K562 (cell line): ENCODE measurements around the gene RBMX2. TPM values are rescaled to one million over a fixed set of nuclear protein-coding genes. Genes with fewer than 3 reads are reported as not detected.
A peak's percentile ranks its signal among the peaks of the same experiment; 100 is the strongest.

Experiments
- CEBPG ChIP-seq, 3 experiments: fragments of 200-800 bp in 1 of 3; sonication (Bioruptor generic) in 1 of 3; sonication (generic) in 1 of 3; formaldehyde crosslinking in 1 of 3; IDR thresholded peaks in 2 of 3; conservative IDR thresholded peaks in 1 of 3; 2 replicates each; pipeline versions ENCODE4 v1.6.1 to v1.8.0; 2016 to 2022; ENCODE audit warnings: missing compliant biosample characterization in 2 of 3, missing genetic modification characterization in 2 of 3, mild to moderate bottlenecking in 1 of 3, missing genetic modification reagents in 1 of 3
- DMBX1 ChIP-seq: fragments of 250-450 bp; sonication (Bioruptor Pico); IDR thresholded peaks from 2 replicates; pipeline ENCODE4 v1.8.0; 2022; ENCODE audit warnings: inconsistent platforms, mild to moderate bottlenecking, moderate library complexity, borderline replicate concordance
- FOXO4 ChIP-seq: fragments of 450-650 bp; formaldehyde crosslinking; IDR thresholded peaks from 2 replicates; pipeline ENCODE4 v1.4.0; 2020; ENCODE audit warnings: mild to moderate bottlenecking, moderate library complexity
- MTA3 ChIP-seq: fragments of 450-650 bp; formaldehyde crosslinking; IDR thresholded peaks from 2 replicates; pipeline ENCODE4 v1.6.1; 2017; ENCODE audit warnings: mild to moderate bottlenecking, borderline replicate concordance
- PATZ1 ChIP-seq: fragments of 250-450 bp; sonication (Bioruptor Pico); IDR thresholded peaks from 2 replicates; pipeline ENCODE4 v1.5.0; 2020; ENCODE audit warnings: mild to moderate bottlenecking, borderline replicate concordance
- PRPF4 ChIP-seq: fragments of 200-400 bp; formaldehyde crosslinking; IDR thresholded peaks from one replicate; pipeline ENCODE4 v1.6.1; 2017; ENCODE audit warnings: low read length, low read depth, mild to moderate bottlenecking; ENCODE audit not compliant: insufficient read depth, poor library complexity, severe bottlenecking
- RAD51 ChIP-seq: fragments of 450-650 bp; IDR thresholded peaks from 2 replicates; pipeline ENCODE4 v1.7.1; 2016; ENCODE audit warnings: low read depth, mild to moderate bottlenecking, borderline replicate concordance
- RFX1 ChIP-seq: fragments of 450-650 bp; IDR thresholded peaks from 2 replicates; pipeline ENCODE4 v1.6.1; 2016; ENCODE audit warnings: mild to moderate bottlenecking, moderate library complexity
- SMC3 ChIP-seq: conservative IDR thresholded peaks from 2 replicates; pipeline ENCODE4 v1.6.1; 2011; ENCODE audit warnings: low read depth, low read length, improper control_type of control experiment; ENCODE audit not compliant: insufficient read depth
- TBL1XR1 ChIP-seq, 2 experiments: IDR thresholded peaks; 2 replicates each; pipeline ENCODE4 v1.6.1; 2012; ENCODE audit warnings: improper control_type of control experiment in 2 of 2, low read length in 2 of 2, mild to moderate bottlenecking in 1 of 2
- TBP ChIP-seq: optimal IDR thresholded peaks from 2 replicates; pipeline ENCODE3; 2011; ENCODE audit warnings: low read depth, low read length, improper control_type of control experiment
- TFE3 ChIP-seq: fragments of 450-650 bp; formaldehyde crosslinking; IDR thresholded peaks from 2 replicates; pipeline ENCODE4 v1.4.0; 2020; ENCODE audit warnings: mild to moderate bottlenecking, mixed read lengths
- THAP7 ChIP-seq: fragments of 250-450 bp; sonication (Bioruptor Pico); IDR thresholded peaks from 2 replicates; pipeline ENCODE4 v1.5.0; 2021
- TOE1 ChIP-seq, 2 experiments: fragments of 450-650 bp in 1 of 2; sonication (generic) in 1 of 2; formaldehyde crosslinking in 1 of 2; IDR thresholded peaks; 2 replicates each; pipeline versions ENCODE4 v1.7.1 to v1.8.0; 2016 to 2022; ENCODE audit warnings: borderline replicate concordance in 2 of 2, mild to moderate bottlenecking in 2 of 2, antibody characterized with exemption in 1 of 2, inconsistent platforms in 1 of 2, low read depth in 1 of 2, missing genetic modification reagents in 1 of 2, moderate library complexity in 1 of 2
- ZBTB33 ChIP-seq: sonication (generic); formaldehyde crosslinking; IDR thresholded peaks from 2 replicates; pipeline ENCODE4 v1.8.1; 2023; ENCODE audit warnings: mild to moderate bottlenecking, missing genetic modification reagents
- ZNF695 ChIP-seq: fragments of 450-650 bp; formaldehyde crosslinking; IDR thresholded peaks from 2 replicates; pipeline ENCODE4 v1.4.0; 2020; ENCODE audit warnings: mild to moderate bottlenecking, moderate library complexity
- ZNF766 ChIP-seq: fragments of 200-800 bp; sonication (Bioruptor generic); conservative IDR thresholded peaks from 2 replicates; pipeline ENCODE4 v1.6.1; 2016; ENCODE audit warnings: missing genetic modification characterization, missing compliant biosample characterization
- polyA plus RNA-seq, 8 experiments: library from polyadenylated mRNA; depleted of rRNA in 4 of 8; stranded (reverse) in 5 of 8; unstranded in 3 of 8; fragments of >200 nt; fragmentation: Nextera tagmentation in 2 of 8; fragmentation: Illumina TruSeq in 1 of 8; extraction: Ambion mirVana in 2 of 8; extraction: Trizol in 1 of 8; gene quantifications; 2 replicates each; pipeline versions ENCODE4 v1.2.1 to v1.2.3, GENCODE V29; 2011 to 2014; ENCODE audit warnings: inconsistent platforms in 1 of 8, missing spikeins in 1 of 8
- total RNA-seq, 7 experiments: library from RNA; depleted of rRNA in 6 of 7; stranded (reverse); fragments of >200 nt in 6 of 7; fragmentation: Illumina TruSeq in 2 of 7; extraction: Trizol in 2 of 7; gene quantifications; 2 replicates each; pipeline versions ENCODE4 v1.2.1 to v1.2.3, GENCODE V29; 2011 to 2021; ENCODE audit warnings: low replicate concordance in 1 of 7

RBMX2 gene
- total and polyA plus RNA-seq, 9 of the 15 experiments (the other 6 are each of a cell fraction or from before 2014, with no cell fraction given): 27.2 to 62.5 (median 54.1) TPM

- TF ChIP-seq ZBTB33 (CRISPR knock-in tag) (no peak), TBL1XR1 (IDR thresholded peaks at IDR 0.05; ENCODE audit: low read length in 2 of 2) (no peak), TOE1 (IDR thresholded peaks at IDR 0.05; ENCODE audit: borderline replicate concordance) (no peak), TOE1 (CRISPR knock-in tag; IDR thresholded peaks at IDR 0.05; ENCODE audit: borderline replicate concordance, low read depth) (no peak), RFX1 (no peak), ZNF695 (CRISPR knock-in tag) (no peak), SMC3 (no peak), TFE3 (CRISPR knock-in tag) (no peak), PRPF4 (no peak), DMBX1 (CRISPR knock-in tag) (no peak), THAP7 (CRISPR knock-in tag) (no peak), CEBPG (CRISPR knock-in tag; IDR thresholded peaks at IDR 0.05) (no peak), CEBPG (tag; conservative IDR thresholded peaks at IDR 0.05 in 1 of 2, IDR thresholded peaks at IDR 0.05 in 1 of 2) (no peak), RAD51 (no peak), MTA3 (no peak), FOXO4 (CRISPR knock-in tag) (no peak), ZNF766 (CRISPR knock-in tag) (no peak), PATZ1 (CRISPR knock-in tag) (no peak), TBP (peak; percentile 37)
Observed at GRCh38 chrX:130401415-130402207, at the start of gene RBMX2 (continued).
